Loucy (cell line): ENCODE results near the gene LYRM4.

ENCODE experiments used
- H2AFZ ChIP-seq: fragments of 200-600 bp; sonication (generic); 2 replicates; pipeline ENCODE4 v1.6.0; 2016; ENCODE audit warnings: antibody characterized with exemption, mild to moderate bottlenecking, low read length, moderate library complexity
- H3F3A ChIP-seq: fragments of 200-600 bp; 2 replicates; pipeline ENCODE4 v1.6.0; 2016; ENCODE audit warnings: antibody characterized with exemption, low read depth, mild to moderate bottlenecking
- H3K27me3 ChIP-seq: fragments of 200-600 bp; sonication (generic); 2 replicates; pipeline ENCODE4 v1.6.1; 2014; ENCODE audit warnings: low read length, mild to moderate bottlenecking; ENCODE audit not compliant: insufficient read depth, poor library complexity, severe bottlenecking
- H3K36me3 ChIP-seq: fragments of 200-600 bp; sonication (generic); 2 replicates; pipeline ENCODE4 v1.6.1; 2016; ENCODE audit warnings: low read length; ENCODE audit not compliant: insufficient read depth
- H3K4me1 ChIP-seq: fragments of 200-600 bp; sonication (generic); 2 replicates; pipeline ENCODE4 v1.5.1; 2014; ENCODE audit warnings: low read length, mild to moderate bottlenecking; ENCODE audit not compliant: insufficient read depth, poor library complexity, severe bottlenecking
- H3K4me2 ChIP-seq: fragments of 200-600 bp; sonication (generic); 2 replicates; pipeline ENCODE4 v1.6.0; 2014; ENCODE audit warnings: antibody characterized with exemption, low read length, low read depth, mild to moderate bottlenecking; ENCODE audit not compliant: poor library complexity, severe bottlenecking
- H3K4me3 ChIP-seq: fragments of 200-600 bp; sonication (generic); 2 replicates; pipeline ENCODE4 v1.5.1; 2014; ENCODE audit warnings: low read length, mild to moderate bottlenecking, mixed read lengths; ENCODE audit not compliant: poor library complexity, severe bottlenecking
- H3K79me2 ChIP-seq: fragments of 200-600 bp; sonication (generic); 2 replicates; pipeline ENCODE4 v1.6.1; 2014; ENCODE audit warnings: low read length; ENCODE audit not compliant: insufficient read depth
- H3K9ac ChIP-seq: fragments of 200-600 bp; sonication (generic); 2 replicates; pipeline ENCODE4 v1.6.0; 2014; ENCODE audit warnings: mild to moderate bottlenecking, low read depth, low read length, moderate library complexity; ENCODE audit not compliant: poor library complexity, severe bottlenecking
- H3K9me2 ChIP-seq: fragments of 200-600 bp; sonication (generic); replicated peaks from 2 replicates; pipeline ENCODE4 v1.6.1; 2016; ENCODE audit warnings: low read depth, low read length, mixed read lengths
- H3K9me3 ChIP-seq: fragments of 200-600 bp; sonication (generic); 2 replicates; pipeline ENCODE4 v1.6.1; 2014; ENCODE audit warnings: mild to moderate bottlenecking, antibody characterized with exemption, low read length, low read depth; ENCODE audit not compliant: insufficient read depth
- H4K20me1 ChIP-seq: fragments of 200-600 bp; sonication (generic); 2 replicates; pipeline ENCODE4 v1.6.0; 2014; ENCODE audit warnings: antibody characterized with exemption, low read length, mild to moderate bottlenecking; ENCODE audit not compliant: insufficient read depth, poor library complexity, severe bottlenecking
- EZH2phosphoT487 ChIP-seq: fragments of 200-600 bp; IDR thresholded peaks from 2 replicates; pipeline ENCODE4 v1.6.1; 2018; ENCODE audit warnings: antibody characterized with exemption, mild to moderate bottlenecking, moderate library complexity, borderline replicate concordance
- TF ChIP-seq, protein P1 (sequence below): fragments of 200-600 bp; sonication (generic); conservative IDR thresholded peaks from 2 replicates; pipeline ENCODE4 v1.5.1; 2014; ENCODE audit warnings: mild to moderate bottlenecking, antibody characterized with exemption, low read length

The LYRM4 gene

GRCh38 chr6:5127106-5127687, 133.6 kb downstream of the LYRM4 start:
- Histone ChIP-seq H4K20me1 (no peaks in the 10 kb centered on the region), H3K9me3 (no peaks in the 10 kb centered on the region), H3K79me2 (no peaks in the 10 kb centered on the region), H3K9me2 (no peaks in the 10 kb centered on the region), H2AFZ (no peak overlapping the region), H3F3A (no peaks in the 10 kb centered on the region), H3K4me3 (no peak overlapping the region), H3K4me2 (no peak overlapping the region), H3K4me1 (peaks cover 13% of the 10 kb centered on the region), H3K27me3 (no peaks in the 10 kb centered on the region), H3K36me3 (no peaks in the 10 kb centered on the region), H3K9ac (no peak overlapping the region)
- TF ChIP-seq, protein P1, sequence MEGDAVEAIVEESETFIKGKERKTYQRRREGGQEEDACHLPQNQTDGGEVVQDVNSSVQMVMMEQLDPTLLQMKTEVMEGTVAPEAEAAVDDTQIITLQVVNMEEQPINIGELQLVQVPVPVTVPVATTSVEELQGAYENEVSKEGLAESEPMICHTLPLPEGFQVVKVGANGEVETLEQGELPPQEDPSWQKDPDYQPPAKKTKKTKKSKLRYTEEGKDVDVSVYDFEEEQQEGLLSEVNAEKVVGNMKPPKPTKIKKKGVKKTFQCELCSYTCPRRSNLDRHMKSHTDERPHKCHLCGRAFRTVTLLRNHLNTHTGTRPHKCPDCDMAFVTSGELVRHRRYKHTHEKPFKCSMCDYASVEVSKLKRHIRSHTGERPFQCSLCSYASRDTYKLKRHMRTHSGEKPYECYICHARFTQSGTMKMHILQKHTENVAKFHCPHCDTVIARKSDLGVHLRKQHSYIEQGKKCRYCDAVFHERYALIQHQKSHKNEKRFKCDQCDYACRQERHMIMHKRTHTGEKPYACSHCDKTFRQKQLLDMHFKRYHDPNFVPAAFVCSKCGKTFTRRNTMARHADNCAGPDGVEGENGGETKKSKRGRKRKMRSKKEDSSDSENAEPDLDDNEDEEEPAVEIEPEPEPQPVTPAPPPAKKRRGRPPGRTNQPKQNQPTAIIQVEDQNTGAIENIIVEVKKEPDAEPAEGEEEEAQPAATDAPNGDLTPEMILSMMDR = no peak
- no peak for TF ChIP-seq EZH2phosphoT487

DNA sequence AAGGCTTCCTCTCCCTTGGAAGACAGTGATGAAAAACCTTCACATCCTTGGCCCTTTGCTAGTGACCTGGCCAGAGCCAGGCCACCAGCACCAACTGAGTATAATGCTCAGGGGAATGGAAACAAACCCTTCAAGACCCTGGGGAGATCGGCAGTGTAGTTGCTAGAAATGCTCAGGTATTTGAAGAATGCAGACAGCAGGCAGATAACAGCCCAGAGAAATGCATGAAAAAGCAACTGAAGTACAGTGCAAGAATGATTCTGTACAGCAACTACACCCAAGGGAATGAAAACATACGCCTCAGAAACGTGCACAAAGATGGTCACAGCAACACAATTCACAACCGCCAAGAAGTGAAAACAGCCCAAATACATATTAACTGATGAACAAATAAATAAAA, 134.5 kb downstream of the LYRM4 start:
- Histone ChIP-seq H4K20me1 (no peaks in the 10 kb centered on the region), H3K27me3 (no peaks in the 10 kb centered on the region), H3K4me3 (no peak overlapping the region), H3K9me2 (no peaks in the 10 kb centered on the region), H3K4me2 (no peak overlapping the region), H3K9ac (no peak overlapping the region), H3F3A (no peaks in the 10 kb centered on the region), H3K79me2 (no peaks in the 10 kb centered on the region), H2AFZ (no peak overlapping the region), H3K36me3 (no peaks in the 10 kb centered on the region), H3K9me3 (no peaks in the 10 kb centered on the region), H3K4me1 (peaks cover 13% of the 10 kb centered on the region)
- TF ChIP-seq, protein P1 = no peak
- no peak for TF ChIP-seq EZH2phosphoT487

DNA sequence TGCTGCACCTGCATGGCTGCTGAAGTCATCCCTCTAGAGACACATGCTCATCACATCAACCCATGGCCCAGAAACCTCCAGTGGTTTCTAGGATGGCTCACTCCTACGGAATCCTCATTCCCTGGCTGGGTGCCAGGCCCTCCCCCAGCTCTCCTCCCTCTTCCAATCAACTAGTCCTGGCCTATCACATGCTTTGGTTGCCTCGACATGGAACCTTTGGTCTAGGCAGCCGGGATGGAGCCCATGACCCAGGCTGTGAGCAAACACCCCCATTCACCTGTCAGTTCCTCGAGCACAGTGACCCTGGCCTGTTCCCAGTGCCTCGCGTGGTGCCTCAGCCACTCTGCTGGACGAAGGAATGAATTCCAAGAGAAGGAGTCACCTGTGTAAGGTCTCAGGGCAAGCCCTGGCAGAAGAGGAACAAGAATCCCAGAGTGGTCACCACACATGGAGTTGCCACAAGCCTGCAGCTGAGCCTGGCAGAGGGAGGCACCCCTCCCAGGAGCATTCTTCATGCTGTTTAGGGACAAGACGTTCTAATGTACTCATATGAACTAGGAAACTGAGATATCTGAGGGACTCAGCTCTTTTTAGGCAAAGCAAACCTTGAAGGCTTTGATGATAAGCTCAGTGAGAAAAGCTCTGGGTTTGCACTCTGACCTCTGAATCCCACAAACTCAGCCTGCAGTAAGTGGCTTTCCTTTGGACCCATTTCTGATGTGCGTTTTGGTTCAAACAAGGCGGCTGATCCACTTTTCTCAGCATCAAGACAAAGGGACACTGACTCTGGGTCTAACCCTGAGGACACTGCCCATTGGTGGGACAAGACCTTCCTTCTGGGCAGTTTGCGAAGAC, 135.4 kb downstream of the LYRM4 start:
- H3K36me3 ChIP-seq = no peaks in the 10 kb centered on the region

More for the DNA sequence above, 135.4 kb downstream of the LYRM4 start:
- Histone ChIP-seq H3F3A (no peaks in the 10 kb centered on the region), H3K9me2 (no peaks in the 10 kb centered on the region), H3K27me3 (no peaks in the 10 kb centered on the region), H3K4me2 (no peak overlapping the region), H3K9me3 (no peaks in the 10 kb centered on the region), H3K4me1 (peaks cover 13% of the 10 kb centered on the region), H4K20me1 (no peaks in the 10 kb centered on the region), H3K79me2 (no peaks in the 10 kb centered on the region), H3K4me3 (no peak overlapping the region), H2AFZ (no peak overlapping the region), H3K9ac (no peak overlapping the region)
- TF ChIP-seq EZH2phosphoT487 = no peak
- TF ChIP-seq, protein P1 = no peak
